Skeletal muscle satellite cell (primary cell): ENCODE data around the gene CADPS.
A peak's percentile ranks its signal among the peaks of the same experiment; 100 is the strongest.

ENCODE experiments used
- H3K27me3 ChIP-seq: 2 replicates; pipeline ENCODE4 v1.7.0; 2013; ENCODE audit warnings: low read length; ENCODE audit not compliant: control insufficient read depth, insufficient read depth
- H3K36me3 ChIP-seq: 2 replicates; pipeline ENCODE4 v1.7.0; 2013; ENCODE audit warnings: mild to moderate bottlenecking, control low read depth, low read length; ENCODE audit not compliant: insufficient read depth
- H3K4me1 ChIP-seq: 2 replicates; pipeline ENCODE4 v1.7.0; 2013; ENCODE audit warnings: low read length; ENCODE audit not compliant: control insufficient read depth, insufficient read depth
- H3K4me2 ChIP-seq: 2 replicates; pipeline ENCODE4 v1.7.0; 2013; ENCODE audit warnings: mild to moderate bottlenecking, low read length
- H3K4me3 ChIP-seq: 2 replicates; pipeline ENCODE4 v1.7.0; 2013; ENCODE audit warnings: low read length
- H3K9ac ChIP-seq: 2 replicates; pipeline ENCODE4 v1.7.0; 2013; ENCODE audit warnings: mild to moderate bottlenecking, low read depth, low read length, moderate library complexity
- H3K9me3 ChIP-seq: replicated peaks from 2 replicates; pipeline ENCODE4 v1.7.0; 2013; ENCODE audit warnings: mild to moderate bottlenecking, control low read depth, low read length

The CADPS gene

DNA sequence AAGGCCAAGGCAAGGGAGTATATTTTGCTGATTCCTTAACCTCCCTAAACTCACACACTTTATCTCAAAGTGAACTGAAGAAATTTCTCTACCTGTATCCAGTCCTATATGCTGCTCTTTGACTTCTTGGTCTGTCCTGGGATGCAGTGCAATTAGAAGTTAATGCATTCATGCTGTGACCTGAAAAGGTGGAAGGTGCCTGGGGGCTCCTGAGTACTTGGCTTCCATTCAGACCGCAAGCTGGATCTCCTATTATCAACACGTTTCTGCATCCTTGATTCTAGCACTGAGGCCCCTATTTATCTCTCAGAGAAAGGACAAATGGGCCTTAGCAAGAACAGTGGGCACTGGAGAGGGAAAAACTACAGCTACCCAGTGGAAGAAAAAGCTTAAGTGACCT lies 17.7 kb upstream of the CADPS start:
- H3K4me3 ChIP-seq, result no peak overlapping the region
- H3K9ac ChIP-seq, result no peak overlapping the region
- H3K36me3 ChIP-seq, result no peaks in the 10 kb centered on the region

DNA sequence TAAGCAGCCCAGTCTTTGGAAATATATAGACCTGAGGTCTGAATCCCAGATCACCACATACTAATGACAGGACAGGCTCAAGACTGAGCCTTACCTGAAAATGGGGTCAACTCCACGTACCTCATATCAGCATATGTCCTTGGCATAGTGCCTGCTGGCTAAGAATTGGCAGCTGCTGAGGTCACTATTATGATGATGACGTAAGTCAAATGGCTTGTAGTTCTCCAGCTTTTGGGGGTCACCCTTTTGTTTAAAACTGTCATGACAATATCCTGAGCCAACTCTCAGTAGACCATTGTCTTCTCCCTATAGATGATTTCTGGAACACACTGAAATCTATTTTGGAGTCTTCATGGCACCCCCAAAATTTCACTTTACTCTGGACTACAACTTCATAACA lies 16.8 kb upstream of the CADPS start:
- no peaks in the 10 kb centered on the region for H3K36me3 ChIP-seq
- no peak overlapping the region for H3K4me2 ChIP-seq
- no peaks in the 10 kb centered on the region for H3K9me3 ChIP-seq
- no peak overlapping the region for H3K4me3 ChIP-seq
- no peaks in the 10 kb centered on the region for H3K4me1 ChIP-seq
- H3K27me3 ChIP-seq, result peaks cover 28% of the 10 kb centered on the region
- H3K9ac ChIP-seq, result no peak overlapping the region

More for the DNA sequence above, 17.7 kb upstream of the CADPS start:
- H3K4me1 ChIP-seq, result no peaks in the 10 kb centered on the region
- H3K9me3 ChIP-seq, result no peaks in the 10 kb centered on the region
- no peak overlapping the region for H3K4me2 ChIP-seq
- peaks cover 19% of the 10 kb centered on the region for H3K27me3 ChIP-seq

DNA sequence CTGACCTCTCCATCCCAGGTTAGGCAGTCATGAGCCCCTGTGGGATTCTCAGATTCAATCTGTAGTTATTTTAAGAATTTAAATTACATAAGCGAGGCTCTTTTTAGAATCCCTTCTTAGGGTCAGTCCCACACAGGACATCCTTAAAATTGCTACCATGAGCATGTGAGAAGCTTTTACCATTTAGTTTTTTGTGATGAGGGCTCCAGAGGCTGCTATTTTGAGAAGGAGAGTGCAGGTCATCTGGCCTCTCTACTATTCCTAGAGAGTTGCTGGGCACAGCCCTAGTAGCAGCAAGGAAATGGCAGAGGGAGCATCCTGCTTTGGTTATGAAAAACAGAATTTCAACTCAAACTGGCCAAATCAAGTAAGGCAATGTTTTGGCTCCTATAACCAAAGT lies 13.6 kb upstream of the CADPS start:
- Histone ChIP-seq H3K4me3 (no peak overlapping the region), H3K9me3 (no peaks in the 10 kb centered on the region), H3K4me1 (no peaks in the 10 kb centered on the region), H3K4me2 (no peak overlapping the region), H3K27me3 (peaks cover 32% of the 10 kb centered on the region), H3K9ac (no peak overlapping the region), H3K36me3 (no peaks in the 10 kb centered on the region)

DNA sequence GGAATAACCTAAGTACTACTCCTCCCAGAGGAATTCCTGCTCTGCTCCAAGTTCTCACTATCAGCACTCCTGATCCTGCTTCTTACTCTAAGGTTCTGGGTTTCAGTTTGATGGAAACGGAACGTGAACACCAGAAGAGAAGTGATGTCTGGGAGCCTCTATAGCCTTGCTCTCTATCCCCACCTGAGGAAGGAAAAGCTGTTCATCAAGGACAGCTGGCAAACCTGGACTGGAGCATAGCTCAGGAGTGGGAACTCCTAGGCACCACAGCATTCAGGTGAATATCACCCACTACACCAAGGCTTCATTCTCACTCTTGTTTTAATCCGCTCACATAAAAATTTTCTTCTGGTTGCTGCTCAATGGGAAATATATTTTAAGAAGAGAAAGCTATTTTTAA lies 13.0 kb upstream of the CADPS start:
- H3K27me3 ChIP-seq, result peaks cover 32% of the 10 kb centered on the region
- no peaks in the 10 kb centered on the region for H3K9me3 ChIP-seq
- H3K36me3 ChIP-seq, result no peaks in the 10 kb centered on the region
- H3K4me2 ChIP-seq, result no peak overlapping the region
- H3K4me3 ChIP-seq, result no peak overlapping the region
- no peaks in the 10 kb centered on the region for H3K4me1 ChIP-seq
- no peak overlapping the region for H3K9ac ChIP-seq

DNA sequence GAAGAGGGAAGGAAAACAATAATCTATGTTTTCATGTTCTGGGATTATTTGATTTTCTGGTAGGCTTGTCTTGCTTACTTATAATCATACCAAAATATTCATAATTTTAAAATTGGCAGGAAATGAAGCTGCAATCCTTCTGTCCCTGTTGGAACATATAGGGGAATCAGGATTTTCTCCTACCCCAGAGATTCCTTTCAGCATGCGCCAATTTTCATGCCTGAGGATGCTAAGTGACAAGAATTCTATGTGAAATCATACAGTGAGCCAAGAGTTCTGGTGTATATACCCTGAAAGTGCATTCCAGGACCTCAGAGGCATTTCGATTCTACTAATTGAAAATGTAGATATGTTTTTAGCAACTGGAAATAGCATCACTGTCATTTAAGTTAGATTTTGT lies 9.9 kb upstream of the CADPS start:
- Histone ChIP-seq H3K4me2 (no peak overlapping the region), H3K9ac (no peak overlapping the region), H3K27me3 (peaks cover 39% of the 10 kb centered on the region), H3K4me3 (no peak overlapping the region), H3K9me3 (no peaks in the 10 kb centered on the region), H3K36me3 (no peaks in the 10 kb centered on the region), H3K4me1 (no peaks in the 10 kb centered on the region)

DNA sequence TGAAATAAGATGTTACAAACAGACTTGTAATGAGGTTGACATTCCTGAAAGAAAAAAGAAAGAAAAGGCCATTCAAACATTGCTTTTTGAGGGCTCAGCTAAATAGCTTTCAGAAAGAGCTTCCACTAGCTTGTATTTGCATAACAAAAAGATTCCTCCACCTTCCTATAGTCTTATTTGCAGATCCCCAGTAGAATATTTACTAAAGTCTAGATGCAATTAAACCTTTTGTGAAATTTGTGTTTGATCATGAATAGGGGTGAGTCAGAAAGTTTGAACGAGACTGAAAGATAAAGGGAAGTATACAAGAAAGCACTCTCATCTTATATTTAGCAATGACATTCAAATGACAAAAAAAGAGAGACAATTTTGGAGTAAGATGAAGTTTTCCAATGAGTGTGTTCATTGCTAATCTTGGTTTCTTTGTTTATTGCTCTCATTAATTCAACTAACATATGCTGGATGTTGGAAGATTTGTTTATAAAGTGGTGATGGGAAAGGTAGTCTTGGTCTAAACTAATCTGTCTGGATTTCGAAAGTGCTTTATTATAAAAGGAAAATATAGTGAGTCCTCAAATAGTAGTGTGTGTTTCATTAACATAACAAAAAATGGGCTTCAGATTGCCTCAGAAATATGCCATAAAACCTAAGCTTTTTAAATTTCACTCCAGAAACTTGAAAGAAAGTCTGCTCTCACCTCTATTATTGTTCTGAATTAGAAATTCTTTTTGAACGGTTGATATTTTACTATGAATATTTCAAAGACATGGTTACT lies 9.1 kb upstream of the CADPS start:
- peaks cover 42% of the 10 kb centered on the region for H3K27me3 ChIP-seq
- no peaks in the 10 kb centered on the region for H3K9me3 ChIP-seq
- no peaks in the 10 kb centered on the region for H3K36me3 ChIP-seq
- no peak overlapping the region for H3K4me2 ChIP-seq
- no peak overlapping the region for H3K9ac ChIP-seq
- H3K4me3 ChIP-seq, result no peak overlapping the region
- no peaks in the 10 kb centered on the region for H3K4me1 ChIP-seq

DNA sequence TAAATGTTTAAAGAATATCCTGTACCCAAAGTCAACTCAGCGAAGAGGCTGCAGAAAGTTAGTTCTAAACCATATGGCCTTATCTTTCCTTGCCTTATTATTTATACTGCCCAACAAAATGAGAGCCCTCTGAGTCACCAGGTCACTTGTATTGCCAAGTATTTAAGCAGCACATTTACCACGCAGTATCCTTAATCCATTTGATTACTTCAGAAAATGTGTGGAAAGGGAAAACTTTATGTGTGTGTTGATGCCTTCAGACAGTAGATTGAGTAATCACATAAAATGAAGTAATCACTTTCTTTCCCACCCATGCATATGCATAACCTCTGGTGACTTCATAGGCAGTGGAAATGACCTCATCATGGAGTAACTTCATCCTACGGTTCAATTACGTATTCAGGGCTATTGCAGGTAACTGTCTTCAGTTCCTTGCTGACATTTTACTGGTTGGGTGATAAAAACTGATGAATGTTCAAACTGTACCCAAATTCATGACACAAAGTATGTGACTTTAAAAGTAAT lies 7.5 kb upstream of the CADPS start:
- Histone ChIP-seq H3K9me3 (no peaks in the 10 kb centered on the region), H3K4me3 (no peak overlapping the region), H3K36me3 (no peaks in the 10 kb centered on the region), H3K9ac (no peak overlapping the region), H3K4me2 (no peak overlapping the region), H3K4me1 (no peaks in the 10 kb centered on the region), H3K27me3 (peaks cover 32% of the 10 kb centered on the region)

DNA sequence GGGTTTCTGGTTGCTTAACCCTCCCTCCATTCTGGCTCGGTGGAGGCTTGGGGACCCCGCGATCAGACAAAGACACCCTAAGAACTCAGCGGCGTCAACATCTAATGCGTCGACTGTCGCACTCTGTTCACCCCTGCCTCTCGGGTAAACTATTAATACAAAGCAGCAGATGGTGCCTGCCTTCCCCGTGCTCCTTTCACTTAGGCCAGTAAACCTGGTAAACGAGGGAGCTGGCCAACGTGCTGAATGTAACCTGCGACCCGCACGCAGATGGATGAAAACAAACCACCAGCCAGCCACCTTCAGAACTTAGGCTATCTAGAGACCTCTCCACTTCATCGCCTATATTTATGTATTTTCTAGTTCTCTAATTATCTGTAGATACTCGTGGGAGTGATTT lies 848 bp upstream of the CADPS start:
- Histone ChIP-seq H3K4me1 (peaks cover 3% of the 10 kb centered on the region), H3K27me3 (peaks cover 32% of the 10 kb centered on the region), H3K4me2 (peak overlapping the region; percentile 22), H3K4me3 (no peak overlapping the region), H3K9ac (no peak overlapping the region), H3K36me3 (no peaks in the 10 kb centered on the region), H3K9me3 (no peaks in the 10 kb centered on the region)

DNA sequence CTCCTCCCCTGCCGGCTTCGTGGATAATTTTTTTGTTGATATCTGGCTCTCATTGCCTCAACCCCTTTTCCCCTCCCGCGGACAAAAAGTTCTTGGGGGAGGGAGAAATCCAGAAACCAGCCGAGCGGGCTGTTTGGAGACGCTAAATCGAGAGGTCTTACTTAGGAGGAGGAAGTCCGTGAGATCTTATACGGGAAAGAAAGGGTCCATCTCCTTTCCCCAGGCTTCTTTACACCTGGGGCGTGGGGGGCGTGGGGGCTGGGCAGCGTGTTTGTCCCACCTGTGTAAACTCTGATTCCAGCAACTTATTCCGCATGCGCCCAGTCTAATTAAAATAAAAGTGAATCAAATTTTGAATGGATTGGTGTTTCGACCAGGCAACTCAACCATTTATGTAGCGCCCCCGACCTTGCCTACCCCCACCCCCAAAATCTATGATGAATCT lies 364 bp upstream of the CADPS start:
- Histone ChIP-seq H3K4me1 (peaks cover 5% of the 10 kb centered on the region), H3K9me3 (no peaks in the 10 kb centered on the region), H3K27me3 (peaks cover 32% of the 10 kb centered on the region), H3K4me3 (peak overlapping the region; percentile 81), H3K36me3 (no peaks in the 10 kb centered on the region), H3K4me2 (peak overlapping the region; percentile 81), H3K9ac (no peak overlapping the region)

DNA sequence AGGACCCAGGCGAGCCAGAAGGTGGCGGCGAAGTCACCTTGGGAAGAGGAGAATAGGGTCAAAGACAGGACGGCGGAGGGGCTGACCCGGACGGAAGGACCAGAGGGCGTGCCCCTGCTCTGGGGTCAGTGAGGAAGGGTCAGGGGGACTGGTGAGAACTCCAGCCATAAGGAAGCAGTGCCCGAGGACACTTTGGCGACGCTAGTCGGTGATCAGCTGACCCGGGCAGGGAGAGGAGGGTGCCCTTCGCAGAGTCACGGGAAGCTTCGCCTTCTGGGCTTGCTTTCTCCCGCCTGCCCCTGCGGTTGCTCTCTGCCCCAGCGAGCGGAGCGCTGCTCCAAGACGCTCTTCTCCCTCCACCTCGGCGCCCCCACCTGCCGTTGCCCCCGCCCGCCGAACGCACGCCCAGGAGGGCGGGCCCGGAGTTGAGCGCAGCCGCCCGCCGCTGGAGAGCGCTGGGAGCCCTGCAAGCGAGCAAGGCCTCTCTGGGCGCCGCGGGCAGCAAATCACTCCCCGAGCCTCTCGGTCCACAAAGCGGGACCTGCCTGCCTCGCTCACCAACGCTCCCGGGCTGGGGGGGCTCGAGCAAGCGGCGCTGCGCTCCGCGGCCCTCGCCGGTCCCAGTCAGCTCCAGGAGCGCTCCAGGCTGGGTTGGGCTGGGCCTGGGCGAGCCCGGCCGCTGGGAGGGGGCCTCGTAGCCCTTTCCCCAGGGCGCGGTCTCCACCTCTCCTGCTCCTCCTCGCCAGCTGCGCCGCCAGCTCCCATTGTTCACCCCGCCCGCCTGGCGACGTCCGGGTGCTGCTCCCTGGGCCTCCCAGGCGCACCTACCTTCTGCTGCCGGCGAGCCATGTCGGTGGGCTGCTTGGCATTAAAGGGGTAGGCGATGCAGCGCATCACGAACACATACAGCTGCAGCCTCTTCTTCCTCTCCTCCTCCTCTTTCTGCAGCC lies 1.2 kb downstream of the CADPS start:
- H3K4me1 ChIP-seq, result peaks cover 12% of the 10 kb centered on the region
- H3K4me3 ChIP-seq, result peak overlapping the region; percentile 81
- H3K9me3 ChIP-seq, result no peaks in the 10 kb centered on the region
- H3K4me2 ChIP-seq, result peak overlapping the region; percentile 92
- peaks cover 27% of the 10 kb centered on the region for H3K27me3 ChIP-seq
- no peaks in the 10 kb centered on the region for H3K36me3 ChIP-seq
- H3K9ac ChIP-seq, result peak overlapping the region; percentile 63

DNA sequence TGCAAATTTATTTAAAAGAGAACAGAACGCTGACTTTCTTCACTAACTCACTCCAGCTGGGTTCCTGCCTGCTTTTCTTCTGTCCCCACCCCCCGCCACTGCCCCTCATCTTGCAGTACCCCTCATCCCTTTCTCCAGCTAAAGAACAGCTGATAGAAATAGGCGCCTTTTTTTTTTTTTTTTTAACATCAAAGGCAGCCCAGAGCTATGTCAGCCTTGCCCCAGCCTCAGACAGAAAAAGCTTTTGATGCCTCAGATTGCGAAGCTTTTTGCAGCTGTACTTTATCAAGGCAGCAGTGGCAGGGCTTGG lies 1.8 kb downstream of the CADPS start:
- Histone ChIP-seq H3K4me2 (peak overlapping the region; percentile 92), H3K27me3 (peaks cover 27% of the 10 kb centered on the region), H3K9ac (no peak overlapping the region), H3K9me3 (no peaks in the 10 kb centered on the region), H3K4me1 (peaks cover 12% of the 10 kb centered on the region), H3K36me3 (no peaks in the 10 kb centered on the region), H3K4me3 (peak overlapping the region; percentile 81)
